Measurements from ENCODE around the gene MGMT.

DNA sequence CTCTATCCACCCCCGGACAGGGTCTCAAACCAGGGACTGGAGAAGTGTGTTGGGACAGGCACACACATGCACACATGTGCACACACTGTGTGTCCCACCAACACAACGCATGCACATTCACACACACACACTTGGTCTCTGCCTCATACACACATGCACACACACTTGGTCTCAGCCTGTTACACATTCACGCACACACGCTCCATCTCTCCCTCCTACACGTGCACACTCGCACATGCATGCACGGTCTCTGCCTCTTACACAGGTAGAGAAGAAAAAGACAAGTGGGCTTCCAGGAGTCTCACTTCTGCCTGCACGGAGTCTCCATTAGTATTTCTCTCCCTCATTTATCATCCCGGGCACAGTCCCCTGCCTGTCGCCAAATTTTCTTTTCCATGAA, 325.8 kb downstream of the MGMT start:
- TF ChIP-seq, protein P1, sequence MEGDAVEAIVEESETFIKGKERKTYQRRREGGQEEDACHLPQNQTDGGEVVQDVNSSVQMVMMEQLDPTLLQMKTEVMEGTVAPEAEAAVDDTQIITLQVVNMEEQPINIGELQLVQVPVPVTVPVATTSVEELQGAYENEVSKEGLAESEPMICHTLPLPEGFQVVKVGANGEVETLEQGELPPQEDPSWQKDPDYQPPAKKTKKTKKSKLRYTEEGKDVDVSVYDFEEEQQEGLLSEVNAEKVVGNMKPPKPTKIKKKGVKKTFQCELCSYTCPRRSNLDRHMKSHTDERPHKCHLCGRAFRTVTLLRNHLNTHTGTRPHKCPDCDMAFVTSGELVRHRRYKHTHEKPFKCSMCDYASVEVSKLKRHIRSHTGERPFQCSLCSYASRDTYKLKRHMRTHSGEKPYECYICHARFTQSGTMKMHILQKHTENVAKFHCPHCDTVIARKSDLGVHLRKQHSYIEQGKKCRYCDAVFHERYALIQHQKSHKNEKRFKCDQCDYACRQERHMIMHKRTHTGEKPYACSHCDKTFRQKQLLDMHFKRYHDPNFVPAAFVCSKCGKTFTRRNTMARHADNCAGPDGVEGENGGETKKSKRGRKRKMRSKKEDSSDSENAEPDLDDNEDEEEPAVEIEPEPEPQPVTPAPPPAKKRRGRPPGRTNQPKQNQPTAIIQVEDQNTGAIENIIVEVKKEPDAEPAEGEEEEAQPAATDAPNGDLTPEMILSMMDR (conservative IDR thresholded peaks at IDR 0.05; ENCODE audit: low read depth, low read length) = no peak
- TF ChIP-seq MAZ (IDR thresholded peaks at IDR 0.05; ENCODE audit: borderline replicate concordance, low read depth, low read length) (no peak), BHLHE40 (IDR thresholded peaks at IDR 0.05; ENCODE audit: low read depth, low read length) (no peak), MXI1 (IDR thresholded peaks at IDR 0.05; ENCODE audit: borderline replicate concordance, low read depth, low read length) (no peak), MAFK (IDR thresholded peaks at IDR 0.05; ENCODE audit: low read depth, low read length) (no peak), RAD21 (IDR thresholded peaks at IDR 0.05; ENCODE audit: low read length) (no peak), RCOR1 (IDR thresholded peaks at IDR 0.05; ENCODE audit: insufficient replicate concordance, low read length) (no peak)
- TF ChIP-seq, protein P2, sequence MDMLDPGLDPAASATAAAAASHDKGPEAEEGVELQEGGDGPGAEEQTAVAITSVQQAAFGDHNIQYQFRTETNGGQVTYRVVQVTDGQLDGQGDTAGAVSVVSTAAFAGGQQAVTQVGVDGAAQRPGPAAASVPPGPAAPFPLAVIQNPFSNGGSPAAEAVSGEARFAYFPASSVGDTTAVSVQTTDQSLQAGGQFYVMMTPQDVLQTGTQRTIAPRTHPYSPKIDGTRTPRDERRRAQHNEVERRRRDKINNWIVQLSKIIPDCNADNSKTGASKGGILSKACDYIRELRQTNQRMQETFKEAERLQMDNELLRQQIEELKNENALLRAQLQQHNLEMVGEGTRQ (IDR thresholded peaks at IDR 0.05; ENCODE audit: low read depth, low read length) = no peak

Measured in IMR-90 (cell line).